GM21381 (cell line): Measurements from ENCODE around the gene PCSK5.

ENCODE experiments used
- ATAC-seq: cut with Tn5 transposase; IDR thresholded peaks from one replicate; pipeline ENCODE4 v1.9.1; 2021; ENCODE audit warnings: mild to moderate bottlenecking, moderate library complexity; ENCODE audit not compliant: unreplicated experiment

Gene PCSK5

GRCh38 chr9:76176171-76176570 lies 285.7 kb downstream of the PCSK5 start:
- ATAC-seq = no peak

GRCh38 chr9:76177931-76178330 lies 287.5 kb downstream of the PCSK5 start:
- ATAC-seq = no peak

GRCh38 chr9:76180541-76180940 lies 290.1 kb downstream of the PCSK5 start:
- ATAC-seq = no peak

GRCh38 chr9:76181020-76181641 lies 290.7 kb downstream of the PCSK5 start:
- no peak for ATAC-seq

- no peak for ATAC-seq
These were observed 291.3 kb downstream of the PCSK5 start for GRCh38 chr9:76181781-76182180.

GRCh38 chr9:76185432-76185831 lies 295.0 kb downstream of the PCSK5 start:
- ATAC-seq = no peak

GRCh38 chr9:76188286-76188685 lies 297.8 kb downstream of the PCSK5 start:
- ATAC-seq = no peak

GRCh38 chr9:76188905-76189304 lies 298.4 kb downstream of the PCSK5 start:
- ATAC-seq = no peak

- ATAC-seq = no peak
These were observed 301.0 kb downstream of the PCSK5 start for GRCh38 chr9:76191493-76191892.

- no peak for ATAC-seq
These were observed 301.5 kb downstream of the PCSK5 start for GRCh38 chr9:76192013-76192412.

GRCh38 chr9:76194896-76195295 lies 304.4 kb downstream of the PCSK5 start:
- no peak for ATAC-seq

GRCh38 chr9:76198336-76198735 lies 307.9 kb downstream of the PCSK5 start:
- ATAC-seq = no peak

GRCh38 chr9:76200315-76200714 lies 309.8 kb downstream of the PCSK5 start:
- no peak for ATAC-seq

GRCh38 chr9:76200745-76201144 lies 310.3 kb downstream of the PCSK5 start:
- ATAC-seq = no peak

- no peak for ATAC-seq
These were observed 312.9 kb downstream of the PCSK5 start for GRCh38 chr9:76203373-76203772.

- ATAC-seq = no peak
These were observed 316.3 kb downstream of the PCSK5 start for GRCh38 chr9:76206821-76207220.

GRCh38 chr9:76213751-76214150 lies 323.3 kb downstream of the PCSK5 start:
- ATAC-seq = no peak

- ATAC-seq = no peak
These were observed 324.6 kb downstream of the PCSK5 start for GRCh38 chr9:76215066-76215465.

- ATAC-seq = no peak
These were observed 325.7 kb downstream of the PCSK5 start for GRCh38 chr9:76216161-76216649.

- no peak for ATAC-seq
These were observed 327.8 kb downstream of the PCSK5 start for GRCh38 chr9:76218117-76218885.

GRCh38 chr9:76218886-76219445 lies 328.5 kb downstream of the PCSK5 start:
- ATAC-seq = no peak

GRCh38 chr9:76219560-76220151 lies 329.2 kb downstream of the PCSK5 start:
- ATAC-seq = no peak
